Measurements from ENCODE around the gene SLC22A6.
"Not testable (repeated sequence)": the region's sequence is repeated elsewhere in the genome, so short reads cannot be mapped to it uniquely, and the experiment has no call there.

Gene SLC22A6

GRCh38 chr11:62985041-62985750 is 429 bp upstream of the SLC22A6 start:
- no peak for DNase-seq (ENCODE audit: low spot score)

- no peak for DNase-seq (ENCODE audit: low spot score)
Observed at GRCh38 chr11:62983536-62984199, 1.1 kb downstream of the SLC22A6 start.

- no peak for DNase-seq (ENCODE audit: low spot score)
Observed at GRCh38 chr11:62981743-62982142, 3.0 kb downstream of the SLC22A6 start.

- DNase-seq (ENCODE audit: low spot score) = no peak
Observed at GRCh38 chr11:62980133-62980760, 4.5 kb downstream of the SLC22A6 start.

- DNase-seq (ENCODE audit: low spot score) = no peak
Observed at GRCh38 chr11:62976109-62976508, 8.7 kb downstream of the SLC22A6 start.

- DNase-seq (ENCODE audit: low spot score) = peak; percentile 30
Observed at GRCh38 chr11:62974848-62975522, 9.8 kb downstream of the SLC22A6 start.

- no peak for DNase-seq (ENCODE audit: low spot score)
Observed at GRCh38 chr11:62965574-62965973, 19.2 kb downstream of the SLC22A6 start.

GRCh38 chr11:62962391-62962790 is 22.4 kb downstream of the SLC22A6 start:
- DNase-seq (ENCODE audit: low spot score) = no peak

GRCh38 chr11:62961017-62961570 is 23.7 kb downstream of the SLC22A6 start:
- DNase-seq (ENCODE audit: low spot score) = no peak

GRCh38 chr11:62959422-62959980 is 25.3 kb downstream of the SLC22A6 start:
- DNase-seq (ENCODE audit: low spot score) = no peak

- DNase-seq (ENCODE audit: low spot score) = no peak
Observed at GRCh38 chr11:62958547-62959421, 26.0 kb downstream of the SLC22A6 start.

GRCh38 chr11:62957147-62957546 is 27.6 kb downstream of the SLC22A6 start:
- no peak for DNase-seq (ENCODE audit: low spot score)

- DNase-seq (ENCODE audit: low spot score) = no peak
Observed at GRCh38 chr11:62954478-62954877, 30.3 kb downstream of the SLC22A6 start.

- DNase-seq (ENCODE audit: low spot score) = no peak
Observed at GRCh38 chr11:62953811-62954210, 31.0 kb downstream of the SLC22A6 start.

- no peak for DNase-seq (ENCODE audit: low spot score)
Observed at GRCh38 chr11:62948765-62949320, 35.9 kb downstream of the SLC22A6 start.

GRCh38 chr11:62945538-62945937 is 39.2 kb downstream of the SLC22A6 start:
- not testable (repeated sequence) for DNase-seq (ENCODE audit: low spot score)

- not testable (repeated sequence) for DNase-seq (ENCODE audit: low spot score)
Observed at GRCh38 chr11:62937528-62937927, 47.2 kb downstream of the SLC22A6 start.

GRCh38 chr11:62934496-62934785 is 50.3 kb downstream of the SLC22A6 start:
- DNase-seq (ENCODE audit: low spot score) = no peak

GRCh38 chr11:62933750-62934495 is 50.8 kb downstream of the SLC22A6 start:
- no peak for DNase-seq (ENCODE audit: low spot score)

- no peak for DNase-seq (ENCODE audit: low spot score)
Observed at GRCh38 chr11:62933285-62933684, 51.5 kb downstream of the SLC22A6 start.

Data from hematopoietic multipotent progenitor cell treated with erythropoietin and hydrocortisone succinate and interleukin-3 and kit ligand, for 15 days (in vitro differentiated cells).